Inferior parietal cortex (tissue), 1 donor: ENCODE measurements around the gene ATP5F1D.

ENCODE experiments used
- DNase-seq: peaks from one replicate; pipeline ENCODE4 v3.0.0-alpha.2; 2016; ENCODE audit errors: extremely low spot score

ATP5F1D gene

DNA sequence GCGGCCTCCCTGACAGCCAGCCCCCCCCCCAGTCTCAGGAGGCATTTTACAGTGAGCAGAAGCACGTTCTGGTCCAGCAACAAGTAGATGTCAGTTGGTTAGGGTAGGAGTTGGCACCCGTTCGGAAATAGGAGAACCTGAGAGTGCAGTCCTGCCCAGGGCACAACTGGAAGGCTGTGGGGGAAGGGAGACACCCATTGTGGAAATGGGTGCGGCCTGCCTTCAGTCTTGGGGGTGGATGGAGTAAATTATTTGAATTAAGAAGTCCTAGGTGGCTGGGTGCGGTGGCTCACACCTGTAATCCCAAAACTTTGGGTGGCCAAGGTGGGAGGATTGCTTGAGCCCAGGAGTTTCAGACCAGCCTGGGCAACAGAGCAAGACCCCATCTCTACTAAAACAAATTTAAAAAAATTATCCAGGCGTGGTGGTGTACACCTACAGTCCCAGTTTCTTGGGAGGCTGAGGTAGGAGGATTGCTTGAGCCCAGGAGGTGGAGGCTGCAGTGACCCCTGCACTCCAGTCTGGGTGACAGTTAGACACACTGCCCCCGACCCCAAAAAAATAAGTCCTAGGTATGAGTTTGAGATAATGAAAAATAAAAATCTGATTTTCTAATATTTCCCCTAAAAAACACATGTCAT lies 28.8 kb downstream of the ATP5F1D start:
- DNase-seq = no peak

- no peak for DNase-seq
Observed at GRCh38 chr19:1270854-1271527, 29.4 kb downstream of the ATP5F1D start.

- no peak for DNase-seq
Observed at GRCh38 chr19:1271528-1272422, 30.2 kb downstream of the ATP5F1D start.

DNA sequence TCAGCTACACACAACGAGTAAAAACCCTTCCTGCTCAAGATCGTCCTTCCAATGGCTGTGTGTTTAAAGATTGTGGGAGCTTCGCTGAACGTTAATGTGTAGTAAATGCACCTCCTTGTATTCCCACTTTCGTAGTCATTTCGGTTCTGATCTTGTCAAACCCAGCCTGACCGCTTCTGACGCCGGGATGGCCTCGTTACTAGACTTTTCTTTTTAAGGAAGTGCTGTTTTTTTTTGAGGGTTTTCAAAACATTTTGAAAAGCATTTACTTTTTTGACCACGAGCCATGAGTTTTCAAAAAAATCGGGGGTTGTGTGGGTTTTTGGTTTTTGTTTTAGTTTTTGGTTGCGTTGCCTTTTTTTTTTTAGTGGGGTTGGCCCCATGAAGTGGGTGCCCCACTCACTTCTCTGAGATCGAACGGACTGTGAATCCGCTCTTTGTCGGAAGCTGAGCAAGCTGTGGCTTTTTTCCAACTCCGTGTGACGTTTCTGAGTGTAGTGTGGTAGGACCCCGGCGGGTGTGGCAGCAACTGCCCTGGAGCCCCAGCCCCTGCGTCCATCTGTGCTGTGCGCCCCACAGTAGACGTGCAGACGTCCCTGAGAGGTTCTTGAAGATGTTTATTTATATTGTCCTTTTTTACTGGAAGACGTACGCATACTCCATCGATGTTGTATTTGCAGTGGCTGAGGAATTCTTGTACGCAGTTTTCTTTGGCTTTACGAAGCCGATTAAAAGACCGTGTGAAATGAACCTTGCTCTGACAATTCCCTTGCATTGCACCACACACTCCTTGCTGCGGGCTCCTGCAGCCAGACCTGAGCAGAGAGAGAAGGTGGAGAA lies 31.1 kb downstream of the ATP5F1D start:
- no peak for DNase-seq

DNA sequence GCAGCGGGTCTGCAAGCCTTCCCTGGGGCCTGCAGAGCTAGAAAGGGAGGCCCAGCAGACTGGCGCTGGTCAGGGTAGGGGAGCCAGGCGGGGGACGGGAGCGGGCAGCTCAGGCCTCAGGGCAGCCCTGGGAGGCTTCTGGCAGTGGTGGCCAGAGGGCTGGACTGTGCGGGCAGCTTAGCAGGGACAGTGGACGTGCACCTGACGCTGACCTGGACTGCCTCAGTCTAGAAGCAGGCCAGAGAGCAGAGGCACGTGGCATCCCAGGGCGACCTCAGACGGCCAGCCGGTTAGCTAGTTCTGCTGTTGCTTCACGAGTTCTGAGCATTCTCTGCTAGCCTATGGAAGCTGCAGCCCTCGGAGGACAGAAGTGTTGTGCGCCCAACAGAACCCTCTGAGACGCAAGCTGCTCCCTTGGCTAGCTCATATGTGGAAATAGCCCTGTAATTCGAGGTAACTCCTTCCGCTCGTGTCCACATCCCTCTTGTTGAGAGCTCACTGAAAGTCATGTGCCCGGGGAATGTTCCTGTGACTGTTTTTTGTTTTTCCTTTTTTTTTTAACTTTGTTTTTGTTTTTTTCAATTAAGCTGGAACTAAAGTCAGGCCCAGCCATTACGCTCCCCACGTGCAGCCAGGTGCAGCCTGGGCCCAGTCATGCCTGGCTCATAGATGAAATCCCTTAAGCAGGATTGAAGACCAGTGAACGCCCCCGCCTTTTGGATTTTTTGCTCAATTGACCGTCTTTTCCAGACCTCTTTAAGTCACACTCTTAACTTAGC lies 31.9 kb downstream of the ATP5F1D start:
- DNase-seq = no peak

DNA sequence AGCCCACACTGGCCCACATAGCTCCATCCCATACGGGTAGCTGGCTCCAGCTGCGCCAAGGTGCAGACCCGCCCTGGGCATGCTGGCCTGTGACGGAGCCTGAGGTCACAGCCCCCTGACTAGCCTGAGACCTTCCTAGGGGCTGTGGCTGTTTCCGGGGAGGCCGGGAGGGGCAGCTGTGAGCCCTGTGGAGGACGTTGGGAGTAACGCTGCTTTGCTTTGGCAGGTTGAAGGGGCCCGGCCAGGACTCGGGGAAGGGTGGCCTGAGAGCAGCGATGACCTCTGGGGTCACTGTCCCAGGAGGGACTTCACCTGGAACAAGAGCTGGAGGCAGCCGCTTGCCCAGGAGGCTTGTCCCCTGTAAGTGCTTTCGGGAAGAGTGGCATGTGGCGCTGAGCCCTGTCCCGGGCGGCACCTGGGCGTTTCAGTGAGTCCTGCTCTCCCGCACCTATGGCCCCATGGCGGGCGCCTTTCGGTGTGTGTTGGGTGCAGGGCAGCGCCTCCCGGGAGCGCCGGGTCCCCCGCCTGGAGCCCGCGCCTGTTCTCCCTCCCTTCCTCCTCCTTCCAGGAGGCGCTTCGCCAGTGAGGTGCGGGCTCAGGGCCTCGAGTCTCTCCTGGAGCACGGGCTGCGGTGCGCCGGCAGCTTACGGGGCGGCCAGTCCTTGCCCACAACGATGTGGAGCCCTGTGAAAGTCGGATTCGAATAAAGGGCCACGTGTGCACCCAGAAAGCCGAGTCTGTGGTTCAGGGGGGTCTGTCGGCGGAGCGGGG lies 32.7 kb downstream of the ATP5F1D start:
- DNase-seq = no peak

DNA sequence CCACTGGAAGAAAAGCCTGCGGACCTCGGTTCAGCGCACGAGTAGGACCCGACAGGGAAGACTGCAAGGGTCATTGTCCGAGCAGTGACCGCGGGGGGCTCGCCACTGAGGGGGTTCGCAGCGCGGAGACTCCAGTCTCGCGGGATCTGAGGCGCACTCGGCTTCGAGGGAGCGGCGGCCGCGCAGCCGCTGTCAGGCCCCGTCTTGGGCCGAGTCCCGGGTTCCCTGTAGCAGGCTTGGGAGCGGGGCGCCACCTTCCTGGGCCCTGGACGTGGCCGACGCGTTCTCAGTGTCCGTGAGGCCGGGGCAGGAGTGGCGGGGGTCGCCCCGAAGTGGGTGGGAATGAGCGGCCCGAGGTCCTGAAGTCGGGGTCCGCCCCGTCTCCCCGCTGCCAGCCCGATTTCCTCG lies 33.3 kb downstream of the ATP5F1D start:
- DNase-seq = no peak

DNA sequence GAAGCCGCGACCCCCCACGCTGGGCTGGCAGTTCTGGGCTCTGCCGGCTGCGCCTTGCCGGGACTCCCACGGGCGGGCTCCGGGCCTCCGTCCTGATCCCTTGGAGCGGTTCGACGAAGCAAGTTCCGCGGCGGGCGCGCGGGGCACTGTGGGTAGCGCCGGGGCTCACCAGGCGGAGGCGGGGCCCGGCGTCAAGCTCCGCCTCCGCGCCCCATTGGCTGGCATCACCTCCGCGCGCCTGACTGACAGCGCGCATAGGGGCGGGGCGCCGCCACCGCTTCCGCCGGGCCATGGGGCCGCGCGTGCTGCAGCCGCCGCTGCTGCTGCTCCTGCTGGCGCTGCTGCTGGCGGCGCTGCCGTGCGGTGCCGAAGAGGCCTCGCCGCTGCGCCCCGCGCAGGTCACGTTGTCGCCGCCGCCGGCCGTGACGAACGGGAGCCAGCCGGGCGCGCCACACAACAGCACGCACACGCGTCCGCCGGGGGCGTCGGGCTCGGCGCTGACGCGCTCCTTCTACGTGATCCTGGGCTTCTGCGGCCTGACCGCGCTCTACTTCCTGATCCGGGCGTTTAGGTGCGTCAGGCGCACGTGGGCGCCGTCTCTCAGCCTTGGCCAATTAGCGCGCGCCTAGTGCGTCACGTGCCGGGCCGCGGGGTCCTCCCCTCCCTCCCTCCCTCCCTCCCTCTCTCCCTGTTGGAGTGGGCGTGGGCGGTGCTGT lies 33.9 kb downstream of the ATP5F1D start, which contains the start of gene FAM174C:
Gene FAM174C (plus strand): TSS at position 271 of the 716 bp plus-strand sequence. CDS start 20 bp downstream, at position 291.
- DNase-seq = peak; percentile 93

GRCh38 chr19:1275976-1276627 lies 34.6 kb downstream of the ATP5F1D start:
- DNase-seq = no peak

DNA sequence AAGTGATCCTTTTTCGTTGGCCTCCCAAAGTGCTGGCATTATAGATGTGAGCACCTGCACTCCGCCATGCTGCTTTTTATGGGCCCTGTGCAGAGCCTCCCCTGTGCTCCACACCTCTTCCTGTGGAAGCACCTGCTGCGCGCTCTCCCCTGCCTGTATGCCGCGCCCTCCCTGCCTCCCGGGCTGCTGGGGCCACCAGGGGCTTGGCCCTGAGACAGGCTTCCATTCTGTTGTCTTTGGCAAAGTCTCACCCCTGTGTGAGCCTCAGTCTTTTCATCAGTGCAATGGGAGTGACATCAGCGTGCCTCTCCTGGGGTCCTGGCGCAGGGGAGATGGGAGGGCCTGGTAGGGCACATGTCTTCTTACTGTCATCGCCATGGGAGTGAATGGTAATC lies 35.1 kb downstream of the ATP5F1D start:
- no peak for DNase-seq

DNA sequence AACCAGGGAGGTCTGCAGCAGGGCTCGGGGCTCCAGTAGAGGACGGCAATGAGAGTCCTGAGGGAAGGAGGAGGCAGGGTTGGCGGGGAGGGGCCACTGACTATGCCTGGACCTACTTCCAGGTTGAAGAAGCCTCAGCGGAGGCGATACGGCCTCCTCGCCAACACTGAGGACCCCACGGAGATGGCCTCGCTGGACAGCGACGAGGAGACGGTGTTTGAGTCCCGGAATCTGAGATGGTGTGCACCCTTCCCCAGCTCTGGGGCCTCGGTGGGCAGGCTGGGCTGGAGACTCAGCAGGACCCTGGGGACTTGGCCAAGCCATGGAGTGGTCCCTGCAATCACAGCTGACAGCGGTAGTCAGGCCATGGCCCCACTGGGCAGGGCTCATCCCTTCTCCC lies 35.5 kb downstream of the ATP5F1D start:
- DNase-seq = no peak

DNA sequence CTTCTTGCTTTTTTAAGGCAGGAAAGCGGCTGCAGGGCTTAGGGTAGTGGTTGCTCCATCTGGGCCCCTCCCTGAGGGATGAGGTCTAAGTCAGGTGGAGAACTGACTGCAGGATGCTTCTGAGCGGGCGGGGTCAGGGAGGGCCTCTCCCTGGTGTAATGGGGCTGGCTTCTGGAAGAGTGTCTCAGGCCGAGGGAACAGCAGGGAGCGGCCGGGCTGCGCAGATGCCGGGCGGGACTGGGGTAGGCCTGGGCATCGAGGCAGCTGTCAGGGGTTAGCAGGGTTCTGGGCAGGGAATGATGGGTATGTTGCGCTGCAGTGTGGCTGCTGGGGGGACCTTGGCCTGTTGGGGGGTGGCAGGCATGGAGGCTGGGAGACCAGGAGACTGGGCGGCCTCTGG lies 36.5 kb downstream of the ATP5F1D start:
- DNase-seq = no peak

DNA sequence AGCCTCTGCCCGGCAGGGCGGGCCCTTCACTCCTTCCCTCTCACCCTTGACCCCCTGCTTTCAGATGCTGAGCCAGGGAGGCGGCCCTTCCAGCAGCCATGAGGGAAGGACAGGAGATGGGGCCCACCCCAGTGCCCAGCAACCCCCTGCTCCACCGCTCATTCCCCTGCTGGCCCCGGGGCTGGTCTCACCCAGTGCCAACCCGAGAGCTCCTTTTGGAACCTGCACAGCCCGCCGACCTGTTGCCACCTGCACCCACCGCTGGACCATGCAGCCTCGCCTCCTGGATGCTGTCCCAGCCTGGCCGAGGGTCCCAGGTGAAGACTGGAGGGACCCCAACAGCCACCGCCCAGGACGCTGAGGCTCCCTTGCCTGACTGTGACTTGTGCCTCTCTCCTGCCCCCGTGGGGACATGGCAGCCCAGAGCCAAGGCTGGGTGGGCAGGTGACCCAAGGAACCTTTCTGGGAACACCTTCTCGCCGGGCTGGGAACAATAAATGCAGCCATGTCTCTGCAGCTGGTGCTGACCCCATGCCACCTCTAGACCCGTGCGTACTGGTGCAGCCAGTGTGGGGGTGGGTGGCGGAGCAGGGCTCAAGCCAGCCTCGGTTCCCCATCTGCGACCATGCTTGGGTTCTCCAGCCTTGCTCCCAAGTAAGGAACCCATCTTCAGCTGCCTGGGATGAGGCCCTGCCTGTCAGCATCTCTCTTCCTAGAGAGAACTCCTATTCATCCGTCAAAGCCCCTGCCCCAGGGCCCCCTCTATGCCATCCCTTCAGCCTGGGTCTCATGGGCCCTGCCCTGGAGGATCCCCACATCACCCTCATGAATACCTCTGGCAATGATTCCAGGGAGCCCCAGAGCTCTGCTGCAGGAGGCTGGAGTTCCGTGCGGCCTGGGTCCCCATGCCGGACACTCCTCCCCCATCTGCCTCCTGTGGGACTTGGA lies 37.4 kb downstream of the ATP5F1D start:
- DNase-seq = no peak

DNA sequence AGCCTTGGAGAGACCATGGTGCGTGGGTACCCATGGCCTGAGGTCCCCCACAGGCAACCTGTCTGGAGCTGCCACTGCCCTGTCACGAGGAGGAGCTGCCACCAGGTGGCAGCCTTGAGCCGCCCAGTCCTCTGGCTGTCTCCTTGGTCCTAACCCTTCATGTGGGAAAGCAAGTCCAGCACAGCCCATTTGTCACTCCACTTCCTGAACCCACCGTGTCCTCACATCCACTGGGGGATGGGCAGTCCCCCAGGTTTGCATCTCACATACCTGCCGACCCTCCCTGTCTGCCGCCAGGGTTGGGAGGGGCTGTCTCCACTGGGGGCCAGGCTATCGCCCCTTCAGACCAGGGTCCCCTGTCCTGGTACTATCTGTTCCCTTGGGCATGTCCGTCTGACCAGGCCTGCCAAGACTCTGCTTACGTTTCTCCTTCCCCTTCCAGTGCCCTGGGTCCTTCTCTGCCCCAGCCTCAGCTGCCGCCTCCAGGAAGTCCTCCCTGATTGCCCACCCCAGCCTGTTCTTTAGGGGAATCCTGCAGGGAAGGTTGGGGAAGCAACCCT lies 38.3 kb downstream of the ATP5F1D start:
- DNase-seq = peak; percentile 88

DNA sequence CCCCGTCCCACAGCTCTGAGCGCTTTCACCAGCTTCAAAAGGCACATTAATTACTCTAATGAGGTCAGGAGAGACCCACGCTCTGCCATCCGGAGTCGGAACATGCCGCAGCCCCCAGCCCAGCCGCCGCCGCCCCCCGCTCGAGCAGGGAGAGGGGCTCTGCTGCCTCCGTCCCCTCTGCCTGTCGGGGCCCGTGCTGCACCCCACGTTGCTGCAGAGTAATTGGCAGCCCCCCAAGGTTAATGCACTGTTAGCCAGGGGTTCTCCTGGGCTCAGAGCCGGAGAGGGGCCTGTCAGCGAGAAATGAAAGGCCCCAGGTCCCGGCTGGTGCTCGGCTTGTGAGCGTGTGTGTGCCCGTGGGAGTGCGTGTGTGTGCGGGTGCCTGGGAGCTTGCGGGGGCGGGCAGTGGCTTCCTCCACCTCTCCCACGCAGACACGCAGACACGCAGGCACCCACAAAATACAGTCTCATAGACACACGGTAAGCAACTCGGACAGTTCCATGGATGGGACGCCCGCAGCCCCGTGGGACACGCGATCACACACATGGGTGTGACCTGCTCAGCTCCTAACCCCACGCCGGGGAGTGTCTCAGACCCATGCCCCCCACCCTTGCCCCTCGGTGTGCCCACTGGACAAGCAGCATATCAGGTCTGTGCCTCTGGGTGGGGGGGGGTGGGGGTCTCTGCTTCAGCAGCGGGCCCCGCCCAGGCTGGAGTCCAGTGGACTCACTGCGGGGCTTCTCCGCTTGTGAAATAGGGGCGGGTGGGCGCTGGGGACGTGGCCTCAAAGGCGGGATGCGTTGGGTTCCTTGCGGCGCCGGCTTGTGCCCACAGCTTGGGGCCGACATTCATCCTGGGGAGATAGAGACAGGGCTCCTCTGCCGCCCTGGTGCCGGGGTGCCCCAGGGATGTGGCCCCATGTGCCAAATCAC lies 39.4 kb downstream of the ATP5F1D start:
- DNase-seq = no peak

- DNase-seq = no peak
Observed at GRCh38 chr19:1281569-1282287, 40.2 kb downstream of the ATP5F1D start.
